Endothelial cell of umbilical vein (primary cell): ENCODE measurements around the gene ABCB10. TPM values are rescaled to one million over a fixed set of nuclear protein-coding genes. Genes with fewer than 3 reads are reported as not detected.
"Not testable (repeated sequence)": the region's sequence is repeated elsewhere in the genome, so short reads cannot be mapped to it uniquely, and the experiment has no call there.

Experiments
- BruUV-seq: library from RNA; stranded (reverse); fragments of 400-500 nt; replicated peaks from 2 replicates; lab custom pipeline; 2021; lab: Mats Ljungman, UMichigan
- CTCF ChIA-PET: fragments of 300-600, 350-600 bp; sonication (Branson Sonifier 250); formaldehyde crosslinking; loops from one replicate; lab custom pipeline; 2021; ENCODE audit warnings: antibody characterized with exemption, inconsistent platforms; lab: Charles Lee
- POLR2A ChIA-PET: fragments of 300-600, 350-600 bp; sonication (Branson Sonifier 250); formaldehyde crosslinking; loops from one replicate; lab custom pipeline; 2021; ENCODE audit warnings: antibody characterized with exemption, inconsistent platforms; lab: Charles Lee
- DNase-seq: peaks from one replicate; pipeline ENCODE4 v3.0.0-alpha.2; 2011; ENCODE audit warnings: low read depth, low spot score
- FAIRE-seq: peaks from 2 replicates; lab custom pipeline; 2011; peaks lifted over from hg19 to GRCh38; lab: Jason Lieb, UNC
- H2AFZ ChIP-seq: 2 replicates; pipeline ENCODE4 v1.6.0; 2012; ENCODE audit warnings: low read depth, low read length, control low read depth, inconsistent platforms
- H3K27ac ChIP-seq: 2 replicates; pipeline ENCODE4 v1.5.1; 2011; ENCODE audit warnings: low read depth, mild to moderate bottlenecking, control low read depth, low read length, moderate library complexity; ENCODE audit not compliant: insufficient read depth
- H3K27me3 ChIP-seq, 2 experiments: 2 replicates each; pipeline versions ENCODE4 v1.6.0 to v1.6.1; 2011; ENCODE audit warnings: low read length in 2 of 2, mixed read lengths in 1 of 2; ENCODE audit not compliant: control insufficient read depth in 2 of 2, insufficient read depth in 2 of 2
- H3K36me3 ChIP-seq, 2 experiments: 2 replicates in 1 of 2; 3 replicates in 1 of 2; pipeline ENCODE4 v1.5.1; 2011; ENCODE audit warnings: low read length in 2 of 2, mild to moderate bottlenecking in 1 of 2, moderate library complexity in 1 of 2; ENCODE audit not compliant: control insufficient read depth in 2 of 2, insufficient read depth in 2 of 2; ENCODE audit errors: extremely low read depth in 1 of 2
- H3K4me1 ChIP-seq: 3 replicates; pipeline ENCODE4 v1.5.1; 2011; ENCODE audit warnings: mild to moderate bottlenecking, low read length; ENCODE audit not compliant: control insufficient read depth, insufficient read depth; ENCODE audit errors: extremely low read depth
- H3K4me2 ChIP-seq: 2 replicates; pipeline ENCODE4 v1.6.1; 2011; ENCODE audit warnings: low read length, control low read depth, mixed read lengths; ENCODE audit not compliant: insufficient read depth
- H3K4me3 ChIP-seq, 3 experiments: fragments of 200-600 bp in 1 of 3; sonication (generic), shearing (Covaris generic) in 1 of 3; replicated peaks in 1 of 3; 2 replicates each; pipeline ENCODE4 v1.5.1; 2011 to 2016; ENCODE audit warnings: control low read depth in 3 of 3, low read length in 3 of 3, mild to moderate bottlenecking in 2 of 3, inconsistent platforms in 1 of 3, low read depth in 1 of 3, moderate library complexity in 1 of 3; ENCODE audit not compliant: insufficient read depth in 1 of 3
- H3K79me2 ChIP-seq: 2 replicates; pipeline ENCODE4 v1.6.0; 2012; ENCODE audit warnings: low read length, inconsistent platforms; ENCODE audit not compliant: control insufficient read depth, insufficient read depth
- H3K9ac ChIP-seq: replicated peaks from 2 replicates; pipeline ENCODE3; 2011; ENCODE audit warnings: low read length, control low read depth; ENCODE audit not compliant: insufficient read depth; ENCODE audit errors: extremely low read depth
- H3K9me1 ChIP-seq: replicated peaks from 3 replicates; pipeline ENCODE4 v1.6.0; 2011; ENCODE audit warnings: mild to moderate bottlenecking, low read length; ENCODE audit not compliant: control insufficient read depth, insufficient read depth; ENCODE audit errors: extremely low read depth
- H3K9me3 ChIP-seq: replicated peaks from 2 replicates; pipeline ENCODE4 v1.5.1; 2012; ENCODE audit warnings: low read length, inconsistent platforms; ENCODE audit not compliant: control insufficient read depth, insufficient read depth
- H4K20me1 ChIP-seq: replicated peaks from 2 replicates; pipeline ENCODE3; 2011; ENCODE audit warnings: mild to moderate bottlenecking, low read length; ENCODE audit not compliant: control insufficient read depth, insufficient read depth; ENCODE audit errors: extremely low read depth
- EZH2 ChIP-seq: IDR thresholded peaks from 2 replicates; pipeline ENCODE4 v1.6.1; 2012; ENCODE audit warnings: borderline replicate concordance, low read depth, mild to moderate bottlenecking, moderate library complexity, low read length, inconsistent platforms; ENCODE audit not compliant: severe bottlenecking
- FOS ChIP-seq: IDR thresholded peaks from 2 replicates; pipeline ENCODE4 v1.6.1; 2011; ENCODE audit warnings: mild to moderate bottlenecking, low read length, moderate library complexity, borderline replicate concordance; ENCODE audit not compliant: insufficient read depth
- GATA2 ChIP-seq: IDR thresholded peaks from 2 replicates; pipeline ENCODE4 v1.7.0; 2011; ENCODE audit warnings: low read depth, mild to moderate bottlenecking, moderate library complexity, mixed read lengths, low read length; ENCODE audit not compliant: insufficient read length, insufficient read depth
- JUN ChIP-seq: IDR thresholded peaks from 2 replicates; pipeline ENCODE4 v1.6.1; 2011; ENCODE audit warnings: borderline replicate concordance, low read depth; ENCODE audit not compliant: insufficient read length, insufficient read depth
- MYC ChIP-seq: IDR thresholded peaks from one replicate; pipeline ENCODE4 v1.6.1; 2011; ENCODE audit warnings: mild to moderate bottlenecking, low read depth, low read length
- POLR2A ChIP-seq: IDR thresholded peaks from 2 replicates; pipeline ENCODE4 v1.6.1; 2012; ENCODE audit warnings: low read depth, mild to moderate bottlenecking, control low read depth, low read length
- POLR2AphosphoS5 ChIP-seq: IDR thresholded peaks from 2 replicates; pipeline ENCODE4 v1.6.1; 2012; ENCODE audit warnings: low read depth, mild to moderate bottlenecking, control low read depth, low read length, moderate library complexity; ENCODE audit not compliant: insufficient read depth
- dilution Hi-C: fragments of 300-500 bp; cut with MboI; formaldehyde crosslinking; loops from one replicate; pipeline ENCODE4 v1.15.0; 2019; ENCODE audit warnings: low sequenced_read_pairs; ENCODE audit not compliant: extremely low pct_ligation_motif_present
- intact Hi-C: fragments of 100-400 bp; cut with micrococcal nuclease; formaldehyde crosslinking; loops from one replicate; pipeline ENCODE4 v1.10.0; 2022
- polyA plus RNA-seq, 4 experiments: library from polyadenylated mRNA; depleted of rRNA in 3 of 4; stranded (reverse) in 3 of 4; unstranded in 1 of 4; fragments of >200 nt; gene quantifications; 2 replicates each; pipeline versions ENCODE4 v1.2.1 to v1.2.3, GENCODE V29; 2011 to 2012; ENCODE audit warnings: missing spikeins in 1 of 4
- total RNA-seq: library from RNA; stranded (reverse); gene quantifications from 2 replicates; pipeline ENCODE4 v1.2.3, GENCODE V29; 2021
- TF ChIP-seq, protein P1 (sequence below): IDR thresholded peaks from 2 replicates; pipeline ENCODE4 v1.6.1; 2011; ENCODE audit not compliant: insufficient read depth, insufficient read length
- TF ChIP-seq, protein P2 (sequence below), 2 donors: IDR thresholded peaks; 1 replicate in 1 of 2; 2 replicates in 1 of 2; pipeline ENCODE4 v1.5.1; 2011; ENCODE audit warnings: low read length in 2 of 2, mild to moderate bottlenecking in 2 of 2, moderate library complexity in 2 of 2, control low read depth in 1 of 2, inconsistent platforms in 1 of 2, low read depth in 1 of 2; ENCODE audit not compliant: insufficient read depth in 1 of 2; ENCODE audit errors: extremely low read depth in 1 of 2

The ABCB10 gene
- total and polyA plus RNA-seq, 2 donors (not counting 3 experiments of a cell fraction or from before 2014, with no cell fraction given): 6.0 to 19.4 TPM

DNA sequence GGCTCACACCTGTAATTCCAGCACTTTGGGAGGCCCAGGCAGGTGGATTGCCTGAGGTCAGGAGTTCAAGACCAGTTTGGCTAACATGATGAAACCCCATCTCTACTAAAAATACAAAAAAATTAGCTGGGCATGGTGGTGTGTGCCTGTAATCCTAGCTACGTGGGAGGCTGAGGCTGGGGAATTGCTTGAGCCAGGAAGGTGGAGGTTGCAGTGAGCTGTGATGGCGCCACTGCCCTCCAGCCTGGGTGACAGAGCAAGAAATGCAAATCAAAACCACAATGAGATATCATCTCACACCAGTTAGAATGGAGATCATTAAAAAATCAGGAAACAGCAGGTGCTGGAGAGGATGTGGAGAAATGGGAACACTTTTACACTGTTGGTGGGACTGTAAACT is 47.3 kb downstream of the ABCB10 start:
- H3K9ac ChIP-seq, H3K4me2 ChIP-seq, H3K36me3 ChIP-seq, H3K27ac ChIP-seq, DNase-seq, H2AFZ ChIP-seq, dilution Hi-C loops, H3K9me3 ChIP-seq, BruUV-seq, POLR2A ChIA-PET, FAIRE-seq, H3K9me1 ChIP-seq, H3K4me3 ChIP-seq, CTCF ChIA-PET, H4K20me1 ChIP-seq, H3K27me3 ChIP-seq: not testable (repeated sequence)
- Histone ChIP-seq H3K4me1 (peaks cover 14% of the 10 kb centered on the region), H3K79me2 (peaks cover 15% of the 10 kb centered on the region)
- intact Hi-C loops: loop anchor here (10.0 kb wide), 1 partner anchor 846 kb away; no protein-coding TSS in a partner anchor

DNA sequence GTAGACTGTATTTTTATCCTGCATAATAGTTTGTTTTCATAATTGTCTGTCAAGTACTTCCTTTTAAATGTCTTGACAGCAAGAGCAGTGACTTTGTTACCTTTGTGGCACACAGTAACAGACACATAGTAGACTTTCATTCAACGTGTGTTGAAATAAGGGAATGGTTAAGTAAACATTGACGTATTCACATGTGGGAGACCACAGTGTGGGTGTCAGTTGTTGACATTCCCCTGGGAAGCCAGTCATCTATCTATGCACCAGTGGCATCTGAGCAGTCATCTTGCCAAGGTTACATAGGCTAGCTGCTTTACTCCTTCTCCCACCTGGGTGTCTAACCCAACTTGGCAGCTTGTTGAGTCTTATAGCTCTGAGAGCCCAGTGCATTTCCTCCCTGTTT is 48.9 kb downstream of the ABCB10 start:
- CTCF ChIA-PET: interaction anchor here (2.8 kb wide), 1 partner anchor 28 kb away, joined by 10 read pairs; no protein-coding TSS in a partner anchor
- POLR2A ChIA-PET: no interaction called here
- H3K4me2 ChIP-seq: no peak overlapping the region

More for the DNA sequence above, 48.9 kb downstream of the ABCB10 start:
- Histone ChIP-seq H3K27me3 (no peaks in the 10 kb centered on the region), H3K36me3 (no peaks in the 10 kb centered on the region), H4K20me1 (no peaks in the 10 kb centered on the region), H3K9me1 (no peaks in the 10 kb centered on the region), H3K4me1 (peaks cover 14% of the 10 kb centered on the region), H3K9me3 (no peaks in the 10 kb centered on the region), H3K27ac (no peak overlapping the region), H2AFZ (peak overlapping the region; percentile 72), H3K9ac (no peak overlapping the region), H3K4me3 (no peak overlapping the region), H3K79me2 (peaks cover 17% of the 10 kb centered on the region)
- no peak for TF ChIP-seq EZH2
- no peak for TF ChIP-seq JUN
- no peak for TF ChIP-seq POLR2A
- TF ChIP-seq GATA2: no peak
- no peak for TF ChIP-seq POLR2AphosphoS5
- TF ChIP-seq, protein P1, sequence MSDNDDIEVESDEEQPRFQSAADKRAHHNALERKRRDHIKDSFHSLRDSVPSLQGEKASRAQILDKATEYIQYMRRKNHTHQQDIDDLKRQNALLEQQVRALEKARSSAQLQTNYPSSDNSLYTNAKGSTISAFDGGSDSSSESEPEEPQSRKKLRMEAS: no peak
- TF ChIP-seq, protein P2, sequence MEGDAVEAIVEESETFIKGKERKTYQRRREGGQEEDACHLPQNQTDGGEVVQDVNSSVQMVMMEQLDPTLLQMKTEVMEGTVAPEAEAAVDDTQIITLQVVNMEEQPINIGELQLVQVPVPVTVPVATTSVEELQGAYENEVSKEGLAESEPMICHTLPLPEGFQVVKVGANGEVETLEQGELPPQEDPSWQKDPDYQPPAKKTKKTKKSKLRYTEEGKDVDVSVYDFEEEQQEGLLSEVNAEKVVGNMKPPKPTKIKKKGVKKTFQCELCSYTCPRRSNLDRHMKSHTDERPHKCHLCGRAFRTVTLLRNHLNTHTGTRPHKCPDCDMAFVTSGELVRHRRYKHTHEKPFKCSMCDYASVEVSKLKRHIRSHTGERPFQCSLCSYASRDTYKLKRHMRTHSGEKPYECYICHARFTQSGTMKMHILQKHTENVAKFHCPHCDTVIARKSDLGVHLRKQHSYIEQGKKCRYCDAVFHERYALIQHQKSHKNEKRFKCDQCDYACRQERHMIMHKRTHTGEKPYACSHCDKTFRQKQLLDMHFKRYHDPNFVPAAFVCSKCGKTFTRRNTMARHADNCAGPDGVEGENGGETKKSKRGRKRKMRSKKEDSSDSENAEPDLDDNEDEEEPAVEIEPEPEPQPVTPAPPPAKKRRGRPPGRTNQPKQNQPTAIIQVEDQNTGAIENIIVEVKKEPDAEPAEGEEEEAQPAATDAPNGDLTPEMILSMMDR (IDR thresholded peaks at IDR 0.05; ENCODE audit: extremely low read depth in 1 of 2, insufficient read depth in 1 of 2, low read depth in 1 of 2, low read length in 2 of 2): no peak
- no peak for TF ChIP-seq FOS
- no peak for TF ChIP-seq MYC
- intact Hi-C loops: loop anchor here (2.0 to 5.0 kb wide), 2 partner anchors 167 to 237 kb away; partner anchors contain the start of genes CCSAP and RAB4A
- no peak for DNase-seq
- BruUV-seq: no TSS peak
- dilution Hi-C loops: no loop called here
- FAIRE-seq: no peak
